PC-9 (cell line): Measurements from ENCODE around the gene TUBA1B. TPM values are rescaled to one million over a fixed set of nuclear protein-coding genes. Genes with fewer than 3 reads are reported as not detected.

Experiments used
- BruUV-seq: library from RNA; stranded (reverse); fragments of 400-500 nt; replicated peaks from 2 replicates; lab custom pipeline; 2021; lab: Mats Ljungman, UMichigan
- CTCF ChIA-PET: fragments of 300-600 bp; sonication (Branson Sonifier 250); formaldehyde crosslinking; loops from one replicate; lab custom pipeline; 2022; ENCODE audit warnings: antibody characterized with exemption; lab: Charles Lee
- POLR2A ChIA-PET: fragments of 300-600 bp; sonication (Branson Sonifier 250); formaldehyde crosslinking; loops from one replicate; lab custom pipeline; 2022; ENCODE audit warnings: antibody characterized with exemption; ENCODE audit not compliant: unreplicated experiment; lab: Charles Lee
- DNase-seq, 2 experiments: peaks; one replicate each; pipeline versions ENCODE4 v3.0.0 to v3.0.0-alpha.2; 2015 to 2022; ENCODE audit warnings: mixed read lengths in 1 of 2
- H2AFZ ChIP-seq: fragments of 200-600 bp; sonication (generic); 2 replicates; pipeline ENCODE4 v1.8.1; 2017; ENCODE audit warnings: antibody characterized with exemption
- H3F3A ChIP-seq: fragments of 200-600 bp; sonication (generic); 2 replicates; pipeline ENCODE4 v1.8.1; 2017; ENCODE audit warnings: antibody characterized with exemption, mild to moderate bottlenecking, low read depth; ENCODE audit not compliant: insufficient read depth
- H3K27ac ChIP-seq: fragments of 200-600 bp; sonication (generic); 2 replicates; pipeline ENCODE4 v1.6.1; 2016; ENCODE audit warnings: mixed run types
- H3K27me3 ChIP-seq: fragments of 200-600 bp; sonication (generic); 2 replicates; pipeline ENCODE4 v1.6.1; 2016; ENCODE audit warnings: low read depth, mixed run types; ENCODE audit not compliant: insufficient read depth
- H3K36me3 ChIP-seq: fragments of 200-600 bp; sonication (generic); 2 replicates; pipeline ENCODE4 v1.6.1; 2016; ENCODE audit warnings: low read depth, mixed run types
- H3K4me1 ChIP-seq: fragments of 200-600 bp; sonication (generic); replicated peaks from 2 replicates; pipeline ENCODE4 v1.6.1; 2016; ENCODE audit warnings: mixed run types; ENCODE audit not compliant: insufficient read depth
- H3K4me2 ChIP-seq: fragments of 200-600 bp; sonication (generic); 2 replicates; pipeline ENCODE4 v1.6.1; 2017; ENCODE audit warnings: mixed run types
- H3K4me3 ChIP-seq: fragments of 200-600 bp; sonication (generic); 2 replicates; pipeline ENCODE4 v1.6.1; 2016; ENCODE audit warnings: mixed run types
- H3K79me2 ChIP-seq: fragments of 200-600 bp; sonication (generic); 2 replicates; pipeline ENCODE4 v1.6.1; 2017; ENCODE audit warnings: low read depth, mixed run types
- H3K9me2 ChIP-seq: fragments of 200-600 bp; sonication (generic); 2 replicates; pipeline ENCODE4 v1.8.1; 2017; ENCODE audit warnings: mild to moderate bottlenecking; ENCODE audit not compliant: insufficient read depth
- H3K9me3 ChIP-seq: fragments of 200-600 bp; sonication (generic); 2 replicates; pipeline ENCODE4 v1.8.1; 2016; ENCODE audit warnings: low read depth; ENCODE audit not compliant: insufficient read depth
- H4K20me1 ChIP-seq: fragments of 200-600 bp; sonication (generic); 2 replicates; pipeline ENCODE4 v1.8.1; 2017; ENCODE audit not compliant: insufficient read depth
- CTCF ChIP-seq: fragments of 200-600 bp; sonication (generic); conservative IDR thresholded peaks from 2 replicates; pipeline ENCODE4 v1.6.1; 2017; ENCODE audit warnings: mixed run types, antibody characterized with exemption, mild to moderate bottlenecking, moderate library complexity
- EZH2 ChIP-seq: fragments of 200-600 bp; sonication (generic); IDR thresholded peaks from 2 replicates; pipeline ENCODE4 v1.8.0; 2017; ENCODE audit warnings: antibody characterized with exemption, low read depth
- intact Hi-C: fragments of 100-400 bp; cut with micrococcal nuclease; formaldehyde crosslinking; loops from one replicate; pipeline ENCODE4 v1.10.0; 2022; ENCODE audit not compliant: unreplicated experiment
- total RNA-seq: library from RNA; stranded (reverse); gene quantifications from 2 replicates; pipeline ENCODE4 v1.2.3, GENCODE V29; 2021

TUBA1B gene
- total RNA-seq, 1 experiment from 2014 or later, result 1,061 TPM

GRCh38 chr12:49110464-49111155 is 20.6 kb downstream of the TUBA1B start, which contains the start of gene LMBR1L:
TSS of gene LMBR1L (minus strand) at chr12:49110847. CDS start at chr12:49110555, 292 bp downstream.
- ChIA-PET CTCF (interaction anchor here (0.6 to 2.7 kb wide), 5 partner anchors 10 to 1340 kb away, joined by 3 to 22 read pairs (median 4); no protein-coding TSS in a partner anchor), POLR2A (interaction anchor here (0.5 to 0.7 kb wide), 5 partner anchors 103 to 321 kb away, joined by 4 to 5 read pairs (median 4); partner anchors contain the start of gene ADCY6)
- no peaks in the 10 kb centered on the region for H3K9me2 ChIP-seq
- H3K36me3 ChIP-seq, result no peaks in the 10 kb centered on the region
- peaks cover 39% of the 10 kb centered on the region for H3K79me2 ChIP-seq
- peak; percentile 95 to 96 for DNase-seq
- H4K20me1 ChIP-seq, result no peaks in the 10 kb centered on the region
- TSS peak; percentile 51 for BruUV-seq
- no peaks in the 10 kb centered on the region for H3K27me3 ChIP-seq
- TF ChIP-seq CTCF, result no peak; the same call in 1 of the 2 replicates
- peak within 1 kb of the TSS; percentile 99 for H2AFZ ChIP-seq
- intact Hi-C loops, result loop anchor here (1.0 kb wide), 1 partner anchor 40 kb away; no protein-coding TSS in a partner anchor
- H3K4me3 ChIP-seq, result peak within 1 kb of the TSS; percentile 92
- H3K27ac ChIP-seq, result peak within 1 kb of the TSS; percentile 69
- H3F3A ChIP-seq, result peaks cover 19% of the 10 kb centered on the region; the same call in 1 of the 2 replicates
- peaks cover 33% of the 10 kb centered on the region for H3K4me1 ChIP-seq
- H3K9me3 ChIP-seq, result no peaks in the 10 kb centered on the region
- peak within 1 kb of the TSS; percentile 99 for H3K4me2 ChIP-seq

- no peak for TF ChIP-seq EZH2
- TF ChIP-seq CTCF, result no peak
- H3K4me1 ChIP-seq, result peaks cover 40% of the 10 kb centered on the region
- CTCF ChIA-PET, result interaction anchor here (0.6 to 2.7 kb wide), 4 partner anchors 11 to 1339 kb away, joined by 3 to 22 read pairs (median 6); no protein-coding TSS in a partner anchor
- H3K9me2 ChIP-seq, result no peaks in the 10 kb centered on the region
- BruUV-seq, result no TSS peak
- H3K79me2 ChIP-seq, result peaks cover 39% of the 10 kb centered on the region
- no peaks in the 10 kb centered on the region for H3K27me3 ChIP-seq
- H4K20me1 ChIP-seq, result no peaks in the 10 kb centered on the region
- peak overlapping the region; percentile 92 for H3K4me3 ChIP-seq
- POLR2A ChIA-PET, result interaction anchor here (0.5 to 0.7 kb wide), 3 partner anchors 57 to 135 kb away, joined by 3 to 4 read pairs (median 4); no protein-coding TSS in a partner anchor
- H2AFZ ChIP-seq, result peak overlapping the region; percentile 99
- H3F3A ChIP-seq, result peaks cover 19% of the 10 kb centered on the region; the same call in 1 of the 2 replicates
- H3K27ac ChIP-seq, result peak overlapping the region; percentile 69
- H3K4me2 ChIP-seq, result peak overlapping the region; percentile 99
- no peaks in the 10 kb centered on the region for H3K9me3 ChIP-seq
- intact Hi-C loops, result loop anchor here (1.0 kb wide), 1 partner anchor 40 kb away; no protein-coding TSS in a partner anchor
- DNase-seq, result no peak
- no peaks in the 10 kb centered on the region for H3K36me3 ChIP-seq
These were observed 21.3 kb downstream of the TUBA1B start for GRCh38 chr12:49109641-49110463.

- 0 out of 2 replicates have a peak overlapping the region, but pooled peaks have one; percentile 21 for H3K27ac ChIP-seq
- ChIA-PET POLR2A (no interaction called here), CTCF (interaction anchor here (0.6 to 2.7 kb wide), 4 partner anchors 12 to 45 kb away, joined by 3 to 22 read pairs (median 6); no protein-coding TSS in a partner anchor)
- H3F3A ChIP-seq, result peaks cover 20% of the 10 kb centered on the region; the same call in 1 of the 2 replicates
- peak overlapping the region; percentile 99; the same call in 1 of the 2 replicates for H2AFZ ChIP-seq
- H3K4me2 ChIP-seq, result peak overlapping the region; percentile 99
- H3K9me3 ChIP-seq, result no peaks in the 10 kb centered on the region
- intact Hi-C loops, result no loop called here
- no peaks in the 10 kb centered on the region for H3K27me3 ChIP-seq
- H3K36me3 ChIP-seq, result 0 out of 2 replicates have a peak, but pooled peaks cover 2% of the 10 kb centered on the region
- H3K9me2 ChIP-seq, result no peaks in the 10 kb centered on the region
- H3K4me3 ChIP-seq, result peak overlapping the region; percentile 92; the same call in 1 of the 2 replicates
- no peak for DNase-seq
- peaks cover 39% of the 10 kb centered on the region for H3K79me2 ChIP-seq
- H4K20me1 ChIP-seq, result no peaks in the 10 kb centered on the region
- BruUV-seq, result TSS peak; percentile 31
- H3K4me1 ChIP-seq, result peaks cover 43% of the 10 kb centered on the region
- TF ChIP-seq CTCF (no peak), EZH2 (no peak)
These were observed 22.2 kb downstream of the TUBA1B start for GRCh38 chr12:49108958-49109404.
